Nephron (organoid): ENCODE data around the gene PDGFB.
A peak's percentile ranks its signal among the peaks of the same experiment; 100 is the strongest.

Experiments used
- H3K27ac Mint-ChIP-seq, 3 experiments: 2 replicates each; pipeline ENCODE4 v1.8.0; 2020; ENCODE audit warnings: mixed read lengths in 3 of 3, mild to moderate bottlenecking in 2 of 3, moderate library complexity in 1 of 3
- H3K27me3 Mint-ChIP-seq: 2 replicates; pipeline ENCODE4 v1.8.0; 2021; ENCODE audit warnings: low read depth, mild to moderate bottlenecking, moderate library complexity, mixed read lengths
- H3K36me3 Mint-ChIP-seq: 2 replicates; pipeline ENCODE4 v1.8.0; 2020; ENCODE audit warnings: low read depth, mixed read lengths
- H3K4me1 Mint-ChIP-seq: 2 replicates; pipeline ENCODE4 v1.8.0; 2020; ENCODE audit warnings: mixed read lengths
- H3K4me3 Mint-ChIP-seq, 3 experiments: 2 replicates each; pipeline ENCODE4 v1.8.0; 2020; ENCODE audit warnings: mild to moderate bottlenecking in 3 of 3, mixed read lengths in 3 of 3, moderate library complexity in 2 of 3
- H3K9me3 Mint-ChIP-seq: 2 replicates; pipeline ENCODE4 v1.8.0; 2020; ENCODE audit warnings: mixed read lengths
- CTCF ChIP-seq, 3 experiments: fragments of 200-600 bp; sonication (generic); IDR thresholded peaks; one replicate each; pipeline ENCODE4 v1.5.0; 2021; ENCODE audit warnings: antibody characterized with exemption in 3 of 3; ENCODE audit not compliant: unreplicated experiment in 3 of 3

PDGFB gene

GRCh38 chr22:39179841-39180335, 64.9 kb downstream of the PDGFB start:
- Mint-ChIP-seq H3K27ac (peak overlapping the region; percentile 20 to 83 (median 50)), H3K36me3 (no peaks in the 10 kb centered on the region), H3K4me1 (peaks cover 31% of the 10 kb centered on the region), H3K4me3 (no peak overlapping the region), H3K27me3 (peaks cover 12% of the 10 kb centered on the region), H3K9me3 (peaks cover 2% of the 10 kb centered on the region)
- no peak for TF ChIP-seq CTCF (IDR thresholded peaks at IDR 0.05; ENCODE audit: unreplicated experiment in 3 of 3)

GRCh38 chr22:39179401-39179827, 65.4 kb downstream of the PDGFB start:
- peak overlapping the region; percentile 20 to 83 (median 50) for H3K27ac Mint-ChIP-seq
- TF ChIP-seq CTCF (IDR thresholded peaks at IDR 0.05; ENCODE audit: unreplicated experiment in 3 of 3) = no peak
- no peak overlapping the region for H3K4me3 Mint-ChIP-seq
- peaks cover 2% of the 10 kb centered on the region for H3K9me3 Mint-ChIP-seq
- no peaks in the 10 kb centered on the region for H3K36me3 Mint-ChIP-seq
- H3K27me3 Mint-ChIP-seq = peaks cover 12% of the 10 kb centered on the region
- peaks cover 35% of the 10 kb centered on the region for H3K4me1 Mint-ChIP-seq

- Mint-ChIP-seq H3K4me1 (peaks cover 45% of the 10 kb centered on the region), H3K9me3 (peaks cover 2% of the 10 kb centered on the region), H3K4me3 (no peak overlapping the region), H3K27ac (peak overlapping the region; percentile 53 to 83 (median 70)), H3K27me3 (peaks cover 12% of the 10 kb centered on the region), H3K36me3 (no peaks in the 10 kb centered on the region)
- TF ChIP-seq CTCF (IDR thresholded peaks at IDR 0.05; ENCODE audit: unreplicated experiment in 3 of 3) = no peak
These were observed 66.3 kb downstream of the PDGFB start for GRCh38 chr22:39178206-39179111.

GRCh38 chr22:39177791-39178190, 67.0 kb downstream of the PDGFB start:
- no peaks in the 10 kb centered on the region for H3K36me3 Mint-ChIP-seq
- peaks cover 51% of the 10 kb centered on the region for H3K4me1 Mint-ChIP-seq
- no peak overlapping the region for H3K4me3 Mint-ChIP-seq
- peaks cover 12% of the 10 kb centered on the region for H3K27me3 Mint-ChIP-seq
- peak overlapping the region; percentile 53 to 71 (median 70) for H3K27ac Mint-ChIP-seq
- TF ChIP-seq CTCF (IDR thresholded peaks at IDR 0.05; ENCODE audit: unreplicated experiment in 3 of 3) = no peak
- H3K9me3 Mint-ChIP-seq = peaks cover 2% of the 10 kb centered on the region

- Mint-ChIP-seq H3K27ac (peak overlapping the region; percentile 53 to 71 (median 57)), H3K27me3 (peaks cover 12% of the 10 kb centered on the region), H3K4me3 (no peak overlapping the region), H3K9me3 (peaks cover 2% of the 10 kb centered on the region), H3K4me1 (peaks cover 51% of the 10 kb centered on the region), H3K36me3 (no peaks in the 10 kb centered on the region)
- TF ChIP-seq CTCF (IDR thresholded peaks at IDR 0.05; ENCODE audit: unreplicated experiment in 3 of 3) = no peak
These were observed 67.4 kb downstream of the PDGFB start for GRCh38 chr22:39177456-39177775.
